ENCODE data around the gene ISG15.

GRCh38 chr1:1014799-1015681, 1.7 kb downstream of the ISG15 start:
- no peak; the same call in 1 of the 2 replicates for TF ChIP-seq CTCF (conservative IDR thresholded peaks at IDR 0.05)
- no peak for TF ChIP-seq ZFX (IDR thresholded peaks at IDR 0.05)

All from C4-2B (cell line).